ENCODE data around the gene PDCD1. TPM values are rescaled to one million over a fixed set of nuclear protein-coding genes. Genes with fewer than 3 reads are reported as not detected.

Gene PDCD1
- polyA plus RNA-seq, 1 donor (not counting 4 experiments of a cell fraction or from before 2014, with no cell fraction given): not detected

- Histone ChIP-seq H3K9ac (ENCODE audit: control insufficient read depth, extremely low read depth, insufficient read depth, low read length) (no peak overlapping the region), H3K4me3 (ENCODE audit: control insufficient read depth in 2 of 3, extremely low read depth in 1 of 3, insufficient read depth in 2 of 3, low read depth in 1 of 3, low read length in 3 of 3) (no peak overlapping the region), H3K9me1 (ENCODE audit: control insufficient read depth, extremely low read depth, insufficient read depth, low read length) (no peaks in the 10 kb centered on the region), H3K36me3 (ENCODE audit: control insufficient read depth in 2 of 2, extremely low read depth in 1 of 2, insufficient read depth in 2 of 2, low read length in 2 of 2) (no peaks in the 10 kb centered on the region), H3K27ac (ENCODE audit: control insufficient read depth, insufficient read depth, low read length) (no peak overlapping the region), H4K20me1 (ENCODE audit: control insufficient read depth, extremely low read depth, insufficient read depth, low read length) (no peaks in the 10 kb centered on the region), H3K79me2 (ENCODE audit: control insufficient read depth, insufficient read depth, low read length) (no peaks in the 10 kb centered on the region), H3K4me2 (ENCODE audit: control insufficient read depth, extremely low read depth, insufficient read depth, low read depth, low read length) (no peak overlapping the region), H3K4me1 (ENCODE audit: control insufficient read depth, extremely low read depth, insufficient read depth, low read length) (peaks cover 39% of the 10 kb centered on the region), H3K27me3 (ENCODE audit: control insufficient read depth, extremely low read depth, insufficient read depth, low read length) (peaks cover 11% of the 10 kb centered on the region), H3K9me3 (ENCODE audit: control insufficient read depth, low read depth, low read length) (no peaks in the 10 kb centered on the region), H2AFZ (ENCODE audit: control insufficient read depth, low read length) (no peak overlapping the region)
- dilution Hi-C loops (cut with MboI; ENCODE audit: extremely low pct_ligation_motif_present, low sequenced_read_pairs): no loop called here
- FAIRE-seq: no peak
- TF ChIP-seq CTCF (optimal IDR thresholded peaks at IDR 0.05 in 1 of 3, IDR thresholded peaks at IDR 0.05 in 1 of 3, conservative IDR thresholded peaks at IDR 0.05 in 1 of 3; ENCODE audit: extremely low read depth in 1 of 3, insufficient read depth in 2 of 3, low read length in 3 of 3) (no peak), EZH2 (IDR thresholded peaks at IDR 0.05; ENCODE audit: low read length) (no peak)
- DNase-seq (ENCODE audit: low read depth, low spot score): no peak
These were observed 40.0 kb upstream of the PDCD1 start for GRCh38 chr2:241898463-241899270.

GRCh38 chr2:241897231-241897916, 38.7 kb upstream of the PDCD1 start:
- no peaks in the 10 kb centered on the region for H3K36me3 ChIP-seq (ENCODE audit: control insufficient read depth in 2 of 2, extremely low read depth in 1 of 2, insufficient read depth in 2 of 2, low read length in 2 of 2)
- H3K9me3 ChIP-seq (ENCODE audit: control insufficient read depth, low read depth, low read length): no peaks in the 10 kb centered on the region
- peaks cover 13% of the 10 kb centered on the region for H3K27me3 ChIP-seq (ENCODE audit: control insufficient read depth, extremely low read depth, insufficient read depth, low read length)
- H3K4me2 ChIP-seq (ENCODE audit: control insufficient read depth, extremely low read depth, insufficient read depth, low read depth, low read length): no peak overlapping the region
- no peak overlapping the region for H2AFZ ChIP-seq (ENCODE audit: control insufficient read depth, low read length)
- no peak for TF ChIP-seq EZH2 (IDR thresholded peaks at IDR 0.05; ENCODE audit: low read length)
- no peak for TF ChIP-seq CTCF (optimal IDR thresholded peaks at IDR 0.05 in 1 of 3, IDR thresholded peaks at IDR 0.05 in 1 of 3, conservative IDR thresholded peaks at IDR 0.05 in 1 of 3; ENCODE audit: extremely low read depth in 1 of 3, insufficient read depth in 2 of 3, low read length in 3 of 3)
- peaks cover 45% of the 10 kb centered on the region for H3K4me1 ChIP-seq (ENCODE audit: control insufficient read depth, extremely low read depth, insufficient read depth, low read length)
- no peak overlapping the region for H3K27ac ChIP-seq (ENCODE audit: control insufficient read depth, insufficient read depth, low read length)
- no peaks in the 10 kb centered on the region for H4K20me1 ChIP-seq (ENCODE audit: control insufficient read depth, extremely low read depth, insufficient read depth, low read length)
- H3K79me2 ChIP-seq (ENCODE audit: control insufficient read depth, insufficient read depth, low read length): no peaks in the 10 kb centered on the region
- FAIRE-seq: no peak
- no peaks in the 10 kb centered on the region for H3K9me1 ChIP-seq (ENCODE audit: control insufficient read depth, extremely low read depth, insufficient read depth, low read length)
- H3K4me3 ChIP-seq (ENCODE audit: control insufficient read depth in 2 of 3, extremely low read depth in 1 of 3, insufficient read depth in 2 of 3, low read depth in 1 of 3, low read length in 3 of 3): no peak overlapping the region
- H3K9ac ChIP-seq (ENCODE audit: control insufficient read depth, extremely low read depth, insufficient read depth, low read length): no peak overlapping the region
- dilution Hi-C loops (cut with MboI; ENCODE audit: extremely low pct_ligation_motif_present, low sequenced_read_pairs): no loop called here
- no peak for DNase-seq (ENCODE audit: low read depth, low spot score)

Data from keratinocyte (primary cell).